Measurements from ENCODE around the gene CNBD2.

DNA sequence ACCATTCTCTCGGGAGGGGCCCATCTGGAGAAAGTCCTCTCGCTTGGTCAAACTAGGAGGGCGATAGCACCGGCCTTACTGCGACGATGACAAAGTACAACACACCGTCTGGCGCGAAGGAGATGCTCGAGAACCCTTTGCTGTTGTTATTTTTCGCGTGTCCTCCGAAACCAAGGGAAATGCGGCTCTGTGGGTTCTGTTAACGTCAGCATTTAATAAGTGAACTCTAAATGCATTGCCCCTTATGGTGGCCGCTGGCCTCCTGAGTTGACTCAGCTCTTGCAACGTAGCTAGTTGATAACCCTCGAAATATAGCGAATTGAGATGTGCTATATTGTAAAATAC lies 13.5 kb upstream of the CNBD2 start:
- TF ChIP-seq POLR2A (IDR thresholded peaks at IDR 0.05) (no peak), CTCF (IDR thresholded peaks at IDR 0.05) (no peak)
